ENCODE data around the gene USP8. TPM values are rescaled to one million over a fixed set of nuclear protein-coding genes. Genes with fewer than 3 reads are reported as not detected.
"Not testable (repeated sequence)": the region's sequence is repeated elsewhere in the genome, so short reads cannot be mapped to it uniquely, and the experiment has no call there.

Gene USP8
- total RNA-seq (2014; rRNA removed; shearing (Covaris generic)) (29.8 and 32.1 TPM in 2 replicates), polyA plus RNA-seq (2016; fragmentation: Nextera tagmentation; extraction: Ambion mirVana) (56.2 and 57.2 TPM in 2 replicates)

GRCh38 chr15:50424066-50424890 is at the start of gene USP8:
USP8 (plus strand) TSS chr15:50424405; CDS start chr15:50439074, 14,669 bp downstream.
- peaks cover 50% of the 10 kb centered on the region for H3K79me2 ChIP-seq (ENCODE audit: insufficient read depth)

GRCh38 chr15:50377867-50378751 is 46.1 kb upstream of the USP8 start:
- no peaks in the 10 kb centered on the region for H3K4me1 ChIP-seq (ENCODE audit: insufficient read depth)
- H3K4me3 ChIP-seq = no peak overlapping the region
- no peaks in the 10 kb centered on the region for H3K79me2 ChIP-seq (ENCODE audit: insufficient read depth)
- H3K4me2 ChIP-seq (ENCODE audit: unreplicated experiment) = no peak overlapping the region
- WGBS, 2 experiments (ENCODE audit: low coverage in 1 of 2, low lambda C conversion rate in 2 of 2, missing lambda C conversion rate in 2 of 2) = 85 to 92% methylated on average over 3 of the region's 3 CpGs
- no peaks in the 10 kb centered on the region for H3F3A ChIP-seq (ENCODE audit: insufficient read depth)
- no peaks in the 10 kb centered on the region for H3K27me3 ChIP-seq (replicated peaks; ENCODE audit: insufficient read depth)
- no peak overlapping the region for H3K27ac ChIP-seq
- H3K36me3 ChIP-seq (ENCODE audit: low read depth) = no peaks in the 10 kb centered on the region
- no peak for DNase-seq
- H3K9me3 ChIP-seq (ENCODE audit: low read depth) = no peaks in the 10 kb centered on the region
- H3K9me2 ChIP-seq (ENCODE audit: insufficient read depth) = no peaks in the 10 kb centered on the region
- no peak overlapping the region for H2AFZ ChIP-seq
- TF ChIP-seq EZH2phosphoT487 (IDR thresholded peaks at IDR 0.05; ENCODE audit: insufficient read depth, low read depth) (no peak), EZH2 (IDR thresholded peaks at IDR 0.05; ENCODE audit: insufficient read depth, poor library complexity, severe bottlenecking) (no peak)
- in situ Hi-C loops (cut with MboI) = no loop called here
- no peaks in the 10 kb centered on the region for H4K20me1 ChIP-seq (ENCODE audit: insufficient read depth)
- H3K9ac ChIP-seq = no peak overlapping the region

More at GRCh38 chr15:50424066-50424890, at the start of gene USP8:
- peak; percentile 97 for DNase-seq
- H2AFZ ChIP-seq = peak within 1 kb of the TSS; percentile 95
- H3K27ac ChIP-seq = peak within 1 kb of the TSS; percentile 77
- peak within 1 kb of the TSS; percentile 92 for H3K4me2 ChIP-seq (ENCODE audit: unreplicated experiment)
- H3K27me3 ChIP-seq (replicated peaks; ENCODE audit: insufficient read depth) = no peaks in the 10 kb centered on the region
- H3K4me1 ChIP-seq (ENCODE audit: insufficient read depth) = peaks cover 10% of the 10 kb centered on the region
- no peaks in the 10 kb centered on the region for H3K36me3 ChIP-seq (ENCODE audit: low read depth)
- H3K9me2 ChIP-seq (ENCODE audit: insufficient read depth) = no peaks in the 10 kb centered on the region
- H3F3A ChIP-seq (ENCODE audit: insufficient read depth) = no peaks in the 10 kb centered on the region
- 0 to 1% methylated on average over 34 to 55 of the region's 55 CpGs for WGBS, 2 experiments (ENCODE audit: low coverage in 1 of 2, low lambda C conversion rate in 2 of 2, missing lambda C conversion rate in 2 of 2)
- no peaks in the 10 kb centered on the region for H3K9me3 ChIP-seq (ENCODE audit: low read depth)
- H3K9ac ChIP-seq = peak within 1 kb of the TSS; percentile 92
- in situ Hi-C loops (cut with MboI) = no loop called here
- TF ChIP-seq EZH2phosphoT487 (IDR thresholded peaks at IDR 0.05; ENCODE audit: insufficient read depth, low read depth) = no peak
- 0 out of 2 replicates have a peak, but pooled peaks cover 5% of the 10 kb centered on the region for H4K20me1 ChIP-seq (ENCODE audit: insufficient read depth)
- H3K4me3 ChIP-seq = peak within 1 kb of the TSS; percentile 94

- H2AFZ ChIP-seq = no peak overlapping the region
- no peak overlapping the region for H3K4me2 ChIP-seq (ENCODE audit: unreplicated experiment)
- no peaks in the 10 kb centered on the region for H3K36me3 ChIP-seq (ENCODE audit: low read depth)
- no peaks in the 10 kb centered on the region for H3K27me3 ChIP-seq (replicated peaks; ENCODE audit: insufficient read depth)
- no peaks in the 10 kb centered on the region for H4K20me1 ChIP-seq (ENCODE audit: insufficient read depth)
- H3K4me3 ChIP-seq = no peak overlapping the region
- H3K79me2 ChIP-seq (ENCODE audit: insufficient read depth) = no peaks in the 10 kb centered on the region
- no peaks in the 10 kb centered on the region for H3K4me1 ChIP-seq (ENCODE audit: insufficient read depth)
- TF ChIP-seq EZH2phosphoT487 (IDR thresholded peaks at IDR 0.05; ENCODE audit: insufficient read depth, low read depth) = no peak
- no peak overlapping the region for H3K9ac ChIP-seq
- no peak for DNase-seq
- in situ Hi-C loops (cut with MboI) = no loop called here
- H3K9me3 ChIP-seq (ENCODE audit: low read depth) = no peaks in the 10 kb centered on the region
- no peak overlapping the region for H3K27ac ChIP-seq
- no peaks in the 10 kb centered on the region for H3F3A ChIP-seq (ENCODE audit: insufficient read depth)
- no peaks in the 10 kb centered on the region for H3K9me2 ChIP-seq (ENCODE audit: insufficient read depth)
- WGBS, 2 experiments (ENCODE audit: low coverage in 1 of 2, low lambda C conversion rate in 2 of 2, missing lambda C conversion rate in 2 of 2) = 87 to 94% methylated on average over 1 of the region's 1 CpG
Measured at GRCh38 chr15:50378776-50379175, 45.4 kb upstream of the USP8 start.

GRCh38 chr15:50379413-50379812 is 44.8 kb upstream of the USP8 start:
- H3K27me3 ChIP-seq (replicated peaks; ENCODE audit: insufficient read depth); H3K4me3 ChIP-seq; H4K20me1 ChIP-seq (ENCODE audit: insufficient read depth); H3K79me2 ChIP-seq (ENCODE audit: insufficient read depth); H3K4me1 ChIP-seq (ENCODE audit: insufficient read depth); H3K4me2 ChIP-seq (ENCODE audit: unreplicated experiment); H2AFZ ChIP-seq; DNase-seq; H3K9me3 ChIP-seq (ENCODE audit: low read depth); H3K9ac ChIP-seq; H3K9me2 ChIP-seq (ENCODE audit: insufficient read depth); H3F3A ChIP-seq (ENCODE audit: insufficient read depth); H3K36me3 ChIP-seq (ENCODE audit: low read depth); in situ Hi-C loops (cut with MboI); H3K27ac ChIP-seq: not testable (repeated sequence)
- 83 to 85% methylated on average over 7 of the region's 7 CpGs for WGBS, 2 experiments (ENCODE audit: low coverage in 1 of 2, low lambda C conversion rate in 2 of 2, missing lambda C conversion rate in 2 of 2)

All from GM23248 (cell line).